H1 (cell line): ENCODE measurements around the gene RB1. TPM values are rescaled to one million over a fixed set of nuclear protein-coding genes. Genes with fewer than 3 reads are reported as not detected.
A peak's percentile ranks its signal among the peaks of the same experiment; 100 is the strongest.

Experiments
- CTCF ChIA-PET: fragments of 300-600 bp; sonication (Branson Sonifier 250); formaldehyde crosslinking; loops from one replicate; lab custom pipeline; 2021; ENCODE audit not compliant: partially characterized antibody; lab: Charles Lee
- POLR2A ChIA-PET: fragments of 300-600 bp; sonication (Branson Sonifier 250); formaldehyde crosslinking; loops from one replicate; lab custom pipeline; 2021; ENCODE audit warnings: inconsistent platforms; ENCODE audit not compliant: partially characterized antibody; lab: Charles Lee
- DNase-seq, 2 experiments: peaks; one replicate each; pipeline versions ENCODE4 v3.0.0 to v3.0.0-alpha.2; 2010 to 2022; ENCODE audit warnings: low spot score in 2 of 2, low read depth in 1 of 2, mixed read lengths in 1 of 2
- FAIRE-seq: peaks from 2 replicates; lab custom pipeline; 2011; peaks lifted over from hg19 to GRCh38; lab: Jason Lieb, UNC
- H2AFZ ChIP-seq: 2 replicates; pipeline ENCODE4 v1.8.1; 2012; ENCODE audit warnings: low read length, inconsistent platforms
- H2AK5ac ChIP-seq: 2 replicates; pipeline ENCODE4 v1.6.1; 2013; ENCODE audit warnings: low read depth, low read length
- H2BK120ac ChIP-seq: replicated peaks from 2 replicates; pipeline ENCODE3; 2013; ENCODE audit warnings: low read depth, low read length, inconsistent platforms
- H2BK12ac ChIP-seq: 2 replicates; pipeline ENCODE4 v1.6.1; 2013; ENCODE audit warnings: low read depth, low read length
- H2BK15ac ChIP-seq: 2 replicates; pipeline ENCODE4 v1.6.1; 2013; ENCODE audit warnings: low read length
- H2BK20ac ChIP-seq: 2 replicates; pipeline ENCODE4 v1.6.1; 2013; ENCODE audit warnings: low read length
- H2BK5ac ChIP-seq: 2 replicates; pipeline ENCODE4 v1.6.1; 2013; ENCODE audit warnings: low read depth, low read length
- H3K14ac ChIP-seq: 2 replicates; pipeline ENCODE4 v1.6.1; 2013; ENCODE audit warnings: inconsistent platforms; ENCODE audit not compliant: insufficient read length
- H3K18ac ChIP-seq: 2 replicates; pipeline ENCODE4 v1.6.1; 2013; ENCODE audit warnings: low read length; ENCODE audit errors: extremely low read depth
- H3K23ac ChIP-seq: 2 replicates; pipeline ENCODE4 v1.6.1; 2013; ENCODE audit warnings: inconsistent platforms; ENCODE audit not compliant: insufficient read length
- H3K23me2 ChIP-seq: 2 replicates; pipeline ENCODE4 v1.6.1; 2013; ENCODE audit warnings: low read depth, low read length
- H3K27ac ChIP-seq: 2 replicates; pipeline ENCODE4 v1.6.1; 2011; ENCODE audit warnings: low read depth, low read length, inconsistent platforms
- H3K27me3 ChIP-seq, 4 experiments: replicated peaks in 1 of 4; 1 replicate in 1 of 4; 2 replicates in 3 of 4; pipeline versions ENCODE4 v1.6.1 to v1.8.1; 2011 to 2013; ENCODE audit warnings: low read length in 3 of 4, mild to moderate bottlenecking in 3 of 4, inconsistent platforms in 2 of 4, mixed read lengths in 2 of 4, moderate library complexity in 1 of 4; ENCODE audit not compliant: control insufficient read depth in 3 of 4, insufficient read depth in 3 of 4; ENCODE audit errors: extremely low read depth in 1 of 4
- H3K36me3 ChIP-seq, 4 experiments: 2 replicates each; pipeline versions ENCODE4 v1.6.1 to v1.8.1; 2011 to 2013; ENCODE audit warnings: mild to moderate bottlenecking in 4 of 4, low read length in 3 of 4, moderate library complexity in 2 of 4, control low read depth in 1 of 4, inconsistent platforms in 1 of 4; ENCODE audit not compliant: insufficient read depth in 4 of 4, control insufficient read depth in 2 of 4
- H3K4ac ChIP-seq: replicated peaks from 2 replicates; pipeline ENCODE3; 2013; ENCODE audit warnings: low read length, low read depth, mixed read lengths, inconsistent platforms; ENCODE audit not compliant: insufficient read length
- H3K4me1 ChIP-seq, 4 experiments: replicated peaks in 1 of 4; 1 replicate in 1 of 4; 2 replicates in 3 of 4; pipeline versions ENCODE4 v1.6.1 to v1.8.1; 2011 to 2013; ENCODE audit warnings: low read length in 3 of 4, inconsistent platforms in 2 of 4, mixed read lengths in 1 of 4; ENCODE audit not compliant: insufficient read depth in 4 of 4, control insufficient read depth in 3 of 4
- H3K4me2 ChIP-seq, 2 experiments: 2 replicates each; pipeline versions ENCODE4 v1.6.1 to v1.8.1; 2011 to 2013; ENCODE audit warnings: low read depth in 2 of 2, low read length in 2 of 2, control low read depth in 1 of 2, inconsistent platforms in 1 of 2, mild to moderate bottlenecking in 1 of 2; ENCODE audit not compliant: insufficient read depth in 1 of 2
- H3K4me3 ChIP-seq, 4 experiments: fragments of 200-600, 300-600 bp in 1 of 4; sonication (generic), shearing (Covaris generic), sonication (Bioruptor Twin) in 1 of 4; 2 replicates each; pipeline versions ENCODE4 v1.5.1 to v1.8.1; 2011 to 2016; ENCODE audit warnings: low read length in 4 of 4, low read depth in 3 of 4, control low read depth in 2 of 4, inconsistent platforms in 2 of 4, mild to moderate bottlenecking in 2 of 4, mixed read lengths in 1 of 4, moderate library complexity in 1 of 4; ENCODE audit not compliant: insufficient read depth in 2 of 4; ENCODE audit errors: extremely low read depth in 1 of 4
- H3K56ac ChIP-seq: replicated peaks from 2 replicates; pipeline ENCODE3; 2013; ENCODE audit warnings: low read depth, mild to moderate bottlenecking, mixed read lengths, low read length, inconsistent platforms; ENCODE audit not compliant: insufficient read length
- H3K79me1 ChIP-seq: 2 replicates; pipeline ENCODE4 v1.6.1; 2013; ENCODE audit warnings: low read depth, low read length, control low read depth
- H3K79me2 ChIP-seq, 2 experiments: 2 replicates each; pipeline versions ENCODE4 v1.6.1 to v1.8.1; 2012 to 2013; ENCODE audit warnings: low read length in 2 of 2, mild to moderate bottlenecking in 2 of 2, inconsistent platforms in 1 of 2; ENCODE audit not compliant: insufficient read depth in 2 of 2, control insufficient read depth in 1 of 2
- H3K9ac ChIP-seq, 4 experiments: replicated peaks in 1 of 4; 1 replicate in 1 of 4; 2 replicates in 3 of 4; pipeline versions ENCODE4 v1.6.1 to v1.8.1; 2011 to 2013; ENCODE audit warnings: low read depth in 3 of 4, low read length in 3 of 4, control low read depth in 2 of 4, mild to moderate bottlenecking in 2 of 4, moderate library complexity in 2 of 4, inconsistent platforms in 1 of 4; ENCODE audit errors: extremely low read depth in 1 of 4
- H3K9me3 ChIP-seq, 2 experiments: 2 replicates each; pipeline versions ENCODE4 v1.6.1 to v1.8.1; 2012 to 2013; ENCODE audit warnings: mild to moderate bottlenecking in 2 of 2, moderate library complexity in 2 of 2, control low read depth in 1 of 2, inconsistent platforms in 1 of 2, low read depth in 1 of 2, low read length in 1 of 2, mixed read lengths in 1 of 2; ENCODE audit not compliant: insufficient read depth in 2 of 2
- H4K20me1 ChIP-seq, 2 experiments: replicated peaks in 1 of 2; 2 replicates each; pipeline versions ENCODE3 to v1.8.1; 2011 to 2013; ENCODE audit warnings: inconsistent platforms in 2 of 2, low read length in 2 of 2, mild to moderate bottlenecking in 1 of 2; ENCODE audit not compliant: insufficient read depth in 2 of 2, control insufficient read depth in 1 of 2
- H4K5ac ChIP-seq: 2 replicates; pipeline ENCODE4 v1.6.1; 2013; ENCODE audit warnings: low read length, low read depth, mixed read lengths, inconsistent platforms; ENCODE audit not compliant: insufficient read length
- H4K8ac ChIP-seq: 2 replicates; pipeline ENCODE4 v1.8.0; 2013; ENCODE audit warnings: mild to moderate bottlenecking, moderate library complexity, low read length, inconsistent platforms; ENCODE audit not compliant: insufficient read depth; ENCODE audit errors: extremely low read depth
- H4K91ac ChIP-seq: replicated peaks from 2 replicates; pipeline ENCODE3; 2013; ENCODE audit warnings: low read length, mixed read lengths, inconsistent platforms; ENCODE audit not compliant: insufficient read length
- POLR2AphosphoS5 ChIP-seq: IDR thresholded peaks from 2 replicates; pipeline ENCODE4 v1.6.1; 2011; ENCODE audit warnings: low read depth, low read length
- RBBP5 ChIP-seq: IDR thresholded peaks from 2 replicates; pipeline ENCODE4 v1.7.1; 2012; ENCODE audit warnings: low read depth, mild to moderate bottlenecking, inconsistent platforms, low read length, moderate library complexity, borderline replicate concordance
- WGBS, 2 experiments: shearing (Covaris generic) in 1 of 2; methylation state at CpG; one replicate each; pipeline versions ENCODE4 v1.1.6 to v1.1.7; 2013 to 2015; ENCODE audit warnings: low lambda C conversion rate in 2 of 2, mixed read lengths in 2 of 2, inconsistent platforms in 1 of 2, low coverage in 1 of 2, missing lambda C conversion rate in 1 of 2; ENCODE audit not compliant: insufficient replicate concordance in 2 of 2, insufficient coverage in 1 of 2, insufficient read length in 1 of 2; ENCODE audit errors: extremely low coverage in 1 of 2, missing lambda C conversion rate in 1 of 2; 5-methylcytosine and 5-hydroxymethylcytosine counted together
- polyA plus RNA-seq, 7 experiments: library from polyadenylated mRNA; depleted of rRNA in 3 of 7; stranded (reverse) in 5 of 7; unstranded in 2 of 7; fragments of >200 nt in 5 of 7; fragments of 200-250 nt in 2 of 7; gene quantifications; 1 replicate in 5 of 7; 2 replicates in 1 of 7; 4 replicates in 1 of 7; pipeline versions ENCODE4 v1.2.1 to v1.2.3, GENCODE V29; 2011 to 2013; ENCODE audit warnings: missing spikeins in 2 of 7, mixed read lengths in 2 of 7
- total RNA-seq: library from RNA; stranded (reverse); fragmentation: NEBNext Ultra II Directional; extraction: Animal tissue kit (Norgen Biotek cat#: 25700); gene quantifications from 2 replicates; pipeline ENCODE4 v1.2.1, GENCODE V29; 2021

The RB1 gene
- total and polyA plus RNA-seq, 2 of the 8 experiments (the other 6 are each of a cell fraction or from before 2014, with no cell fraction given), result 4.1 to 17.5 TPM

- WGBS, 2 experiments, result 95% methylated on average over 38 of the region's 48 CpGs; no CpG with 5 or more reads in 1 of the 2 experiments
- Histone ChIP-seq H3K79me2 (no peaks in the 10 kb centered on the region), H3K79me1 (no peaks in the 10 kb centered on the region), H4K91ac (no peak overlapping the region), H3K4ac (no peak overlapping the region), H3K4me3 (no peak overlapping the region), H3K9me3 (peaks cover 4 to 6% of the 10 kb centered on the region in 2 experiments; a peak in 1 of 4 replicates), H3K9ac (no peak overlapping the region), H4K8ac (peak overlapping the region; percentile 31; the same call in 1 of the 2 replicates), H2BK5ac (no peak overlapping the region), H3K23me2 (no peaks in the 10 kb centered on the region; the same call in 1 of the 2 replicates), H3K4me1 (no peaks in the 10 kb centered on the region; a peak in 1 of 7 replicates), H3K23ac (no peak overlapping the region), H2BK15ac (no peak overlapping the region), H2BK12ac (no peak overlapping the region), H2BK120ac (no peak overlapping the region), H3K4me2 (no peak overlapping the region), H4K20me1 (no peaks in the 10 kb centered on the region), H4K5ac (no peak overlapping the region), H3K36me3 (peaks cover 0 to 5% (median 0%) of the 10 kb centered on the region in 4 experiments; a peak in 1 of 8 replicates), H3K56ac (no peak overlapping the region), H3K14ac (no peak overlapping the region), H2BK20ac (no peak overlapping the region), H3K27me3 (no peaks in the 10 kb centered on the region), H3K27ac (no peak overlapping the region), H2AFZ (no peak overlapping the region), H2AK5ac (no peak overlapping the region), H3K18ac (no peak overlapping the region)
- ChIA-PET POLR2A (no interaction called here), CTCF (interaction anchor here (0.6 to 2.4 kb wide), 3 partner anchors 259 to 450 kb away, joined by 3 to 5 read pairs (median 3); no protein-coding TSS in a partner anchor)
- DNase-seq, result no peak
- TF ChIP-seq RBBP5 (no peak), POLR2AphosphoS5 (no peak)
- no peak for FAIRE-seq
Observed at GRCh38 chr13:48319531-48320398, 16.2 kb downstream of the RB1 start.
